GM12878 (cell line): ENCODE measurements around the gene RAB37. TPM values are rescaled to one million over a fixed set of nuclear protein-coding genes. Genes with fewer than 3 reads are reported as not detected.

ENCODE experiments used
- ATAC-seq: fragments of 200-7000 bp; cut with Tn5 transposase; 3 replicates; pipeline ENCODE4 v1.9.1; 2020; ENCODE audit warnings: mild to moderate bottlenecking, moderate library complexity
- BruUV-seq: library from RNA; stranded (reverse); fragments of 400-500 nt; replicated peaks from 2 replicates; lab custom pipeline; 2021; lab: Mats Ljungman, UMichigan
- CTCF ChIA-PET: fragments of 300-600 bp; sonication (Branson Sonifier 250); formaldehyde crosslinking; extraction: SDS; loops from one replicate; lab custom pipeline; 2021; ENCODE audit warnings: inconsistent platforms; lab: Yijun Ruan, JAX
- POLR2A ChIA-PET: fragments of 350-600 bp; formaldehyde crosslinking; extraction: SDS; loops from one replicate; lab custom pipeline; 2021; ENCODE audit warnings: inconsistent platforms; lab: Charles Lee
- RAD21 ChIA-PET: fragments of 300-600 bp; sonication (Branson Sonifier 250); formaldehyde crosslinking; loops from one replicate; lab custom pipeline; 2023; ENCODE audit warnings: antibody characterized with exemption; ENCODE audit not compliant: unreplicated experiment; lab: Charles Lee
- SMC1A ChIA-PET: fragments of 300-600 bp; sonication (Branson Sonifier 250); formaldehyde crosslinking; loops from one replicate; lab custom pipeline; 2023; ENCODE audit not compliant: unreplicated experiment, uncharacterized antibody; lab: Charles Lee
- DNase-seq: peaks from one replicate; pipeline ENCODE4 v3.0.0-alpha.2; 2011; ENCODE audit warnings: low read depth, low spot score
- FAIRE-seq: peaks from 3 replicates; lab custom pipeline; 2011; peaks lifted over from hg19 to GRCh38; lab: Jason Lieb, UNC
- H2AFZ ChIP-seq: 2 replicates; pipeline ENCODE4 v1.6.0; 2011; ENCODE audit warnings: low read depth, low read length, control low read depth; ENCODE audit not compliant: control insufficient read depth
- H3K27ac ChIP-seq: 2 replicates; pipeline ENCODE4 v1.5.1; 2011; ENCODE audit warnings: control low read depth; ENCODE audit not compliant: control insufficient read depth, insufficient read depth
- H3K27me3 ChIP-seq, 2 experiments: replicated peaks in 1 of 2; 2 replicates each; pipeline versions ENCODE4 v1.6.0 to v1.6.1; 2011; ENCODE audit warnings: low read length in 1 of 2; ENCODE audit not compliant: control insufficient read depth in 2 of 2, insufficient read depth in 2 of 2
- H3K36me3 ChIP-seq, 2 experiments: 2 replicates each; pipeline ENCODE4 v1.5.1; 2011; ENCODE audit warnings: low read length in 1 of 2; ENCODE audit not compliant: control insufficient read depth in 2 of 2, insufficient read depth in 2 of 2
- H3K4me1 ChIP-seq: 2 replicates; pipeline ENCODE4 v1.6.1; 2011; ENCODE audit warnings: mild to moderate bottlenecking, low read length, moderate library complexity, mixed read lengths; ENCODE audit not compliant: control insufficient read depth, insufficient read depth
- H3K4me2 ChIP-seq: 2 replicates; pipeline ENCODE4 v1.6.0; 2011; ENCODE audit warnings: control low read depth; ENCODE audit not compliant: control insufficient read depth, insufficient read depth
- H3K4me3 ChIP-seq: fragments of 200-600 bp; sonication (generic); 2 replicates; pipeline ENCODE4 v1.5.1; 2016
- H3K79me2 ChIP-seq: 2 replicates; pipeline ENCODE4 v1.6.0; 2011; ENCODE audit warnings: low read length; ENCODE audit not compliant: control insufficient read depth, insufficient read depth
- H3K9ac ChIP-seq: 2 replicates; pipeline ENCODE4 v1.8.0; 2011; ENCODE audit warnings: low read length, control low read depth, mixed read lengths; ENCODE audit not compliant: control insufficient read depth, insufficient read depth
- H3K9me3 ChIP-seq: replicated peaks from 3 replicates; pipeline ENCODE4 v1.5.1; 2011; ENCODE audit warnings: mild to moderate bottlenecking, low read length; ENCODE audit not compliant: control insufficient read depth, insufficient read depth
- H4K20me1 ChIP-seq: 2 replicates; pipeline ENCODE4 v1.6.0; 2011; ENCODE audit not compliant: control insufficient read depth, insufficient read depth
- BMI1 ChIP-seq: fragments of 450-650 bp; IDR thresholded peaks from 2 replicates; pipeline ENCODE4 v1.6.1; 2016; ENCODE audit warnings: mild to moderate bottlenecking, moderate library complexity, borderline replicate concordance
- HCFC1 ChIP-seq: fragments of 150-350 bp; IDR thresholded peaks from 2 replicates; pipeline ENCODE4 v1.6.1; 2014; ENCODE audit warnings: low read length
- HSF1 ChIP-seq: fragments of 150-350 bp; IDR thresholded peaks from 2 replicates; pipeline ENCODE4 v1.6.1; 2014; ENCODE audit warnings: mild to moderate bottlenecking, low read depth, low read length
- KLF5 ChIP-seq: fragments of 450-650 bp; IDR thresholded peaks from 2 replicates; pipeline ENCODE4 v1.6.1; 2014; ENCODE audit warnings: mild to moderate bottlenecking; ENCODE audit not compliant: partially characterized antibody
- PKNOX1 ChIP-seq: fragments of 450-650 bp; IDR thresholded peaks from 2 replicates; pipeline ENCODE4 v1.6.1; 2016; ENCODE audit warnings: mild to moderate bottlenecking
- RCOR1 ChIP-seq: conservative IDR thresholded peaks from 2 replicates; pipeline ENCODE4 v1.6.1; 2012; ENCODE audit warnings: low read depth, low read length, improper control_type of control experiment
- RELB ChIP-seq: fragments of 450-650 bp; IDR thresholded peaks from 2 replicates; pipeline ENCODE4 v1.6.1; 2017; ENCODE audit warnings: low read depth, mild to moderate bottlenecking, moderate library complexity
- RFX5 ChIP-seq: IDR thresholded peaks from 2 replicates; pipeline ENCODE4 v1.6.1; 2011; ENCODE audit warnings: low read depth, low read length, improper control_type of control experiment
- SP1 ChIP-seq: IDR thresholded peaks from one replicate; pipeline ENCODE4 v1.6.1; 2011; ENCODE audit warnings: low read depth, low read length
- SUPT20H ChIP-seq: IDR thresholded peaks from 2 replicates; pipeline ENCODE4 v1.6.1; 2011; ENCODE audit warnings: low read depth, mild to moderate bottlenecking, low read length, moderate library complexity, borderline replicate concordance; ENCODE audit not compliant: control insufficient read depth
- WGBS: methylation state at CpG from one replicate; pipeline ENCODE4 v1.1.6; 2016; ENCODE audit warnings: low lambda C conversion rate; ENCODE audit not compliant: insufficient replicate concordance, insufficient coverage; ENCODE audit errors: missing lambda C conversion rate; 5-methylcytosine and 5-hydroxymethylcytosine counted together
- in situ Hi-C: fragments of 300-500 bp; cut with MboI; formaldehyde crosslinking; loops from 9 replicates; pipeline ENCODE4 v1.14.3; 2018; ENCODE audit warnings: mixed read lengths
- intact Hi-C: fragments of 100-400 bp; cut with micrococcal nuclease; formaldehyde crosslinking; loops from one replicate; pipeline ENCODE4 v1.14.2; 2022; ENCODE audit not compliant: unreplicated experiment
- polyA plus RNA-seq, 11 experiments: library from polyadenylated mRNA; depleted of rRNA in 4 of 11; unstranded in 6 of 11; stranded (reverse) in 5 of 11; fragments of >200 nt; fragmentation: Nextera tagmentation in 4 of 11; fragmentation: Illumina TruSeq in 1 of 11; extraction: Ambion mirVana in 4 of 11; extraction: Trizol in 1 of 11; gene quantifications; 1 replicate in 1 of 11; 2 replicates in 10 of 11; pipeline versions ENCODE4 v1.2.1 to v1.2.3, GENCODE V29; 2011 to 2016; ENCODE audit warnings: inconsistent platforms in 2 of 11, missing spikeins in 2 of 11, low read depth in 1 of 11
- total RNA-seq, 4 experiments: library from RNA; depleted of rRNA in 3 of 4; stranded (reverse); fragments of >200 nt in 3 of 4; fragmentation: Illumina TruSeq in 1 of 4; extraction: Trizol in 1 of 4; gene quantifications; 2 replicates each; pipeline versions ENCODE4 v1.2.1 to v1.2.3, GENCODE V29; 2013 to 2021

The RAB37 gene
- total and polyA plus RNA-seq, 10 of the 15 experiments (the other 5 are each of a cell fraction or from before 2014, with no cell fraction given) = 0.48 to 5.6 (median 1.7) TPM

GRCh38 chr17:74777901-74778515, 41.0 kb downstream of the RAB37 start:
- Histone ChIP-seq H4K20me1 (no peaks in the 10 kb centered on the region; the same call in 1 of the 2 replicates), H3K36me3 (peaks cover 4% of the 10 kb centered on the region in 2 experiments; a peak in 3 of 4 replicates), H3K9ac (no peak overlapping the region), H3K27ac (no peak overlapping the region), H3K4me3 (no peak overlapping the region), H3K4me2 (no peak overlapping the region), H3K27me3 (no peaks in the 10 kb centered on the region), H3K9me3 (no peaks in the 10 kb centered on the region), H3K79me2 (peaks cover 16% of the 10 kb centered on the region), H2AFZ (no peak overlapping the region), H3K4me1 (peaks cover 28% of the 10 kb centered on the region)
- ATAC-seq (no peak), DNase-seq (no peak), FAIRE-seq (no peak)
- BruUV-seq = TSS peak; percentile 61
- 95% methylated on average over 6 of the region's 6 CpGs for WGBS
- SMC1A ChIA-PET = interaction anchor here (3.5 kb wide), 1 partner anchor 32 kb away, joined by 13 read pairs; no protein-coding TSS in a partner anchor
- CTCF ChIA-PET = interaction anchor here (1.6 to 4.7 kb wide), 4 partner anchors 13 to 32 kb away, joined by 3 to 32 read pairs (median 12); no protein-coding TSS in a partner anchor
- in situ Hi-C loops (no loop called here), intact Hi-C loops (no loop called here)
- RAD21 ChIA-PET = interaction anchor here (3.1 kb wide), 1 partner anchor 41 kb away, joined by 11 read pairs; the partner anchor contains the start of gene RAB37
- POLR2A ChIA-PET = interaction anchor here (0.7 to 1.5 kb wide), 3 partner anchors 13 to 42 kb away, joined by 3 to 7 read pairs (median 3); no protein-coding TSS in a partner anchor
- TF ChIP-seq SP1 (no peak), PKNOX1 (peak; percentile 43), HCFC1 (no peak)

GRCh38 chr17:74778960-74779359, 41.9 kb downstream of the RAB37 start:
- peaks cover 16% of the 10 kb centered on the region for H3K79me2 ChIP-seq
- no peak for TF ChIP-seq RFX5
- TF ChIP-seq RCOR1 = no peak
- TF ChIP-seq SUPT20H = no peak
- no peak for TF ChIP-seq BMI1
- TF ChIP-seq HSF1 = no peak
- no peak for TF ChIP-seq RELB
- no peak for TF ChIP-seq KLF5

More at GRCh38 chr17:74778960-74779359, 41.9 kb downstream of the RAB37 start:
- Histone ChIP-seq H3K4me3 (no peak overlapping the region), H3K27me3 (no peaks in the 10 kb centered on the region), H3K9me3 (no peaks in the 10 kb centered on the region), H3K9ac (no peak overlapping the region), H3K36me3 (no peaks in the 10 kb centered on the region; a peak in 1 of 4 replicates), H3K4me1 (peaks cover 28% of the 10 kb centered on the region), H3K4me2 (peak overlapping the region; percentile 19; the same call in 1 of the 2 replicates), H2AFZ (no peak overlapping the region), H4K20me1 (no peaks in the 10 kb centered on the region; the same call in 1 of the 2 replicates), H3K27ac (no peak overlapping the region)
- intact Hi-C loops = no loop called here
- RAD21 ChIA-PET = interaction anchor here (0.6 to 1.5 kb wide), 2 partner anchors 122 to 484 kb away, joined by 3 read pairs; no protein-coding TSS in a partner anchor
- CTCF ChIA-PET = interaction anchor here (0.6 to 4.7 kb wide), 5 partner anchors 12 to 122 kb away, joined by 3 to 32 read pairs (median 6); no protein-coding TSS in a partner anchor
- WGBS = 78% methylated on average over 5 of the region's 5 CpGs
- ATAC-seq = no peak
- no peak for DNase-seq
- FAIRE-seq = no peak
- SMC1A ChIA-PET = interaction anchor here (1.4 to 3.5 kb wide), 4 partner anchors 8 to 121 kb away, joined by 5 to 13 read pairs (median 6); no protein-coding TSS in a partner anchor
- BruUV-seq = no TSS peak
- in situ Hi-C loops = no loop called here
- POLR2A ChIA-PET = interaction anchor here (0.7 to 1.5 kb wide), 4 partner anchors 12 to 87 kb away, joined by 3 to 5 read pairs (median 3); no protein-coding TSS in a partner anchor
